HFF-Myc (cell line): ENCODE measurements around the gene AHCY.
"Not testable (repeated sequence)": the region's sequence is repeated elsewhere in the genome, so short reads cannot be mapped to it uniquely, and the experiment has no call there.

Experiments used
- DNase-seq: peaks from one replicate; pipeline ENCODE4 v3.0.0-alpha.2; 2011; ENCODE audit warnings: low read depth; ENCODE audit errors: extremely low read depth
- H3K4me3 ChIP-seq: replicated peaks from 2 replicates; pipeline ENCODE4 v1.5.1; 2011; ENCODE audit warnings: low read depth, mild to moderate bottlenecking, control low read depth, low read length
- CTCF ChIP-seq: IDR thresholded peaks from 2 replicates; pipeline ENCODE4 v1.5.1; 2012; ENCODE audit warnings: mild to moderate bottlenecking, low read depth, low read length, control low read depth; ENCODE audit errors: missing control alignments

Gene AHCY

GRCh38 chr20:34332262-34332920 is 29.2 kb upstream of the AHCY start:
- H3K4me3 ChIP-seq = no peak overlapping the region
- TF ChIP-seq CTCF = no peak
- DNase-seq = no peak

- no peak for TF ChIP-seq CTCF
- DNase-seq = no peak
- H3K4me3 ChIP-seq = no peak overlapping the region
Observed at GRCh38 chr20:34331838-34332237, 28.7 kb upstream of the AHCY start.

- not testable (repeated sequence) for H3K4me3 ChIP-seq, DNase-seq
Observed at GRCh38 chr20:34330861-34331544, 27.8 kb upstream of the AHCY start.

- no peak for DNase-seq
- H3K4me3 ChIP-seq = no peak overlapping the region
- no peak for TF ChIP-seq CTCF
Observed at GRCh38 chr20:34328928-34329677, 25.9 kb upstream of the AHCY start.

- not testable (repeated sequence) for DNase-seq, H3K4me3 ChIP-seq
Observed at GRCh38 chr20:34328207-34328606, 25.1 kb upstream of the AHCY start.

GRCh38 chr20:34324541-34324940 is 21.4 kb upstream of the AHCY start:
- DNase-seq = no peak
- no peak overlapping the region for H3K4me3 ChIP-seq
- no peak for TF ChIP-seq CTCF

GRCh38 chr20:34322267-34323105 is 19.3 kb upstream of the AHCY start:
- no peak for TF ChIP-seq CTCF
- H3K4me3 ChIP-seq = no peak overlapping the region
- DNase-seq = no peak
